C4-2B (cell line): ENCODE data around the gene SORCS1.

ENCODE experiments used
- H3K27ac ChIP-seq: fragments of 450-650 bp; 2 replicates; pipeline ENCODE4 v1.5.1; 2017
- ZFX ChIP-seq: fragments of 450-650 bp; IDR thresholded peaks from 2 replicates; pipeline ENCODE4 v1.6.1; 2017
- TF ChIP-seq, protein P1 (sequence below): fragments of 450-650 bp; conservative IDR thresholded peaks from 2 replicates; pipeline ENCODE4 v1.5.1; 2017; ENCODE audit warnings: mild to moderate bottlenecking

SORCS1 gene

DNA sequence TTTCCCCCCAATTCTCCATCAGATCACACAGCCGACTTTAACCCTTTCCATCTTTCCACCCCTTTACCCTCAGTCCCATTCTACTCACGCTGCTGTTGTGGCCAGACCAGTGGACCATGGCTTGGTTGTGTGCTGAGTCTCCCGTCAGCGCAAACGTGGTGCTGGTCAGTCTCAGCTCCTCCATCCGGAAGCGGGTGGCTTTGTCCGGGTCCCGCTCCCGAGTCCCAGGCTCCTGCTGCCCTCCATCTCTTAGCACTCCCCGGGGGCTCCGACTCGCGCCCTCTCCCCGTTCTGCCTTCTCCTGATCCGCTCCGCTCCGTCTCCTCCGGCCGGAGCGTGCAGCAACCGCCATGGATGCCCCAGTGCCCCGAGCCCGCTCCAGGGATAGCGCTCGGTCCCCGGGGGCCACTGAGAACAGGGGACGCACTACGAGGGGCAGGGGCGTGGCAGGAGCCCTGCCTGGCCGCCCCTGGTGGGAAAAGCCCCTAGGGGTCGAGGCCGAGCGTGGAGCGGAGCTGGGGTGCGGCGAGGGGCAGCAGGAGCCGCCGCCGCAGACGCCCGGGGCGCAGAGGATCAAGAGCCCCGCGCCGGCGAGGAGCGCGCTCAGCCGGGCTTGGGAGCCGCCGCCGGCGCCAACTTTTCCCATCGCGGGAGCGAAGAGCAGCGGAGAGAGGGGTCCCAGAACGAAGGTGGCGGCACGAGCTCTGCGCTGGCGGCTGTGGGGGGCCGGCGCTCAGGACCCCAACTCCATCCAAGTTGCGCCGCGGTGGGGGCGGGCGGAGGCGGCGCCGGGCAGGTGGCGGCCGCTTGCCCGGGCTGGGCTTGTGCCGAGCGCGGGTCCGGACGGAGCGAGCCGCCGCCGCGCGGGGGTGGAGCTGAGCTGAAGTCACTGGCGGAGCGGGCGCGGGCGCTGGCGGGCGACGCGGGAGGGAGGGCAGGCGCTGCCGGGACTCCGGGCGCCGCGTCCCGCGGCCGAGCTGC lies at the start of gene SORCS1:
Gene SORCS1, minus strand, starts transcription at position 826 of the 981 bp plus-strand sequence.
- H3K27ac ChIP-seq = no peak within 1 kb of the TSS
- TF ChIP-seq, protein P1, sequence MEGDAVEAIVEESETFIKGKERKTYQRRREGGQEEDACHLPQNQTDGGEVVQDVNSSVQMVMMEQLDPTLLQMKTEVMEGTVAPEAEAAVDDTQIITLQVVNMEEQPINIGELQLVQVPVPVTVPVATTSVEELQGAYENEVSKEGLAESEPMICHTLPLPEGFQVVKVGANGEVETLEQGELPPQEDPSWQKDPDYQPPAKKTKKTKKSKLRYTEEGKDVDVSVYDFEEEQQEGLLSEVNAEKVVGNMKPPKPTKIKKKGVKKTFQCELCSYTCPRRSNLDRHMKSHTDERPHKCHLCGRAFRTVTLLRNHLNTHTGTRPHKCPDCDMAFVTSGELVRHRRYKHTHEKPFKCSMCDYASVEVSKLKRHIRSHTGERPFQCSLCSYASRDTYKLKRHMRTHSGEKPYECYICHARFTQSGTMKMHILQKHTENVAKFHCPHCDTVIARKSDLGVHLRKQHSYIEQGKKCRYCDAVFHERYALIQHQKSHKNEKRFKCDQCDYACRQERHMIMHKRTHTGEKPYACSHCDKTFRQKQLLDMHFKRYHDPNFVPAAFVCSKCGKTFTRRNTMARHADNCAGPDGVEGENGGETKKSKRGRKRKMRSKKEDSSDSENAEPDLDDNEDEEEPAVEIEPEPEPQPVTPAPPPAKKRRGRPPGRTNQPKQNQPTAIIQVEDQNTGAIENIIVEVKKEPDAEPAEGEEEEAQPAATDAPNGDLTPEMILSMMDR = no peak
- TF ChIP-seq ZFX = no peak

DNA sequence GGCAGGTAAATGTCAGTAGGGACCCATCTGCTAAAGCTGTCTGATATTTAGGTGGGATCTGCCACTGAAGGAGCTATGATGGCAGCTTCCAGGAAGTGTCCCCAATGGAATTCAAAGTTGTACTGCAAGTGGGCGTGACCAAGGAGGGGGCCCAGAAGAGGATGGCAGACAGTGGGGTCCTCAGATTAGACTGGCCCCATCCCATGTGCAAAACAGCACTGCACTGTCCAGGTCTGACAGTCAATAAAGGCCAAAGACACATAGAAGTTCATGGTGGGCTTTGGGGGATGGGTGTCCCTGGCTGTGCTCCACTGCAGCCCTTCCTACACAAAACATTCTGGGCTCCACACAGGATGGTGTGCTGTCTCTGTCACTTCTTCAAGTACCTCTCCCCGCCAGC lies 49.8 kb upstream of the SORCS1 start:
- no peak for TF ChIP-seq ZFX
- TF ChIP-seq, protein P1 = no peak
- H3K27ac ChIP-seq = no peak overlapping the region

DNA sequence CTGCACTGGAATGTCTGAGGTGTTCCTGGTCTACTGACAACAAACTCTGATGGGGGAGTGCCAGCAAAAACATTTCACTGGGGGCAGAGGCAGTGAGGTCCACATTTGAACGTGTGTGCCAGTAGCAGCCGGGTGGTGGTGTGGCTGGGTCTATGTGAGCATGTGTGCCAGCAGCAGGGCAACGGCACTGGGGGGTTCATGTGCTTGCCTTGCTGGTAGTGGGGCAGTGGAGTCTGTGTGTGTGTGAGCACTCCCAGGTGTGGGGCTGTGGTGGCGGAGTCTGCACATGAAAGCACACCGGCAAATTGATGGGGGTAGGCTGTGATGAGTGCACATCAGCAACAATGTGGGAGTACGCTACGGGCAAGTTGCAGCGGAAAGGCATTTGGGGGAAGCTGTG lies 49.4 kb upstream of the SORCS1 start:
- TF ChIP-seq, protein P1 = no peak
- TF ChIP-seq ZFX = no peak

DNA sequence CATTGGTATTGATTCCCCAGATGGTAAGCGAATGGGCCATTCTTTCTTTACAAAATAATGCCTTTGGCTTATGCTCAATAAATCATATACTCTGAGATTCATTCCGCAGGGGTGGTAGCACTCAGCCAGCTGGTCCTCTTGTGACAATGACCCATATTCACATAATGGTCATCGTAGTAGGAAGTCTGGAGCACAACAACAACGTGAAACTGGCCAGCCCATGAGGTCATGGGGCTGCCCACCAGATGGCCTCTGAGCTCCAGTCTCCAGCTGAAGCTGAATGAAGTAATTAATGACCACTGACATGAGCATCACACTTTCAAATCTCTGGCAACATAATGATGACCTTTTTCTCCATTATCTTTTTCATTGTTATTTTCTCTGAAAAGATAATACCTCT lies 42.3 kb upstream of the SORCS1 start:
- H3K27ac ChIP-seq = no peak overlapping the region
- no peak for TF ChIP-seq ZFX
- TF ChIP-seq, protein P1 = no peak

More for the DNA sequence above, 49.4 kb upstream of the SORCS1 start:
- H3K27ac ChIP-seq = no peak overlapping the region

DNA sequence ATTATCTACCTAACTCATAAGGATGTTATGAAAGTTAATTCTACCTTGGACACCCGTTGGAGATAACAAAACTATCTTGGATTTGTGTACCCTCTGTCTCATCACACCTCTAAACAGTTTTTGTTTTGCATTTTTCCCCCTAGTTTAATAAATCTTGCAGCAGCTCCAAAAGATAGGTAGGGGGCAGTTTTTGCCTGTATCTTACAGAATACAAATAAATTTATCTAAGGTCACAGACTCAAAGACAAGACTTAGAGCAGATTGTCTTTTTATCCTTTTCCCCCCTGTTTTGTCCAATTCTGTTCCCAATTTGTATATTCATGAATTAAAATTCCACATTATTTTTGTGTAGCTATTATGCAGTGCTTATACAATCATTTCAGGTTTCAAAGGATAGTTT lies 5.0 kb upstream of the SORCS1 start:
- no peak overlapping the region for H3K27ac ChIP-seq
- TF ChIP-seq, protein P1 = no peak
- no peak for TF ChIP-seq ZFX

DNA sequence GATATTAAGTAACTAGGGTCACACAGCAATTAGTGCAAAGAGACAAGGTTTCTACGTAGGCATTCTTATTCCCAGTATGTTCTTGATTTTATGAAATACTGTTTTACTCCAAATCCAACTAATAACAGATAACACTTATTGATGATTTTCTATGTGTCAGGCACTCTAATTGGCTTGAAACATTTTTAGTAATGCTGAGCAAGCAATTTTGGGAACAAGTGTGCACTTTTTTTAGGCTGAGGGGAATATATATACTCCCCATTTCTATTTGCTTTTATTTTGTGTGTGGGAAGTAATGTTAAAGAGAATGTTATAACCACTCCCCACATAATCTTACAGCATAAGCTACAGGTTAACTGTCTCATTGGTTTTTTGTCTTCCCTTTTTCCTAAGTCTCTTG lies 4.2 kb upstream of the SORCS1 start:
- TF ChIP-seq ZFX = no peak
- TF ChIP-seq, protein P1 = no peak
- no peak overlapping the region for H3K27ac ChIP-seq

DNA sequence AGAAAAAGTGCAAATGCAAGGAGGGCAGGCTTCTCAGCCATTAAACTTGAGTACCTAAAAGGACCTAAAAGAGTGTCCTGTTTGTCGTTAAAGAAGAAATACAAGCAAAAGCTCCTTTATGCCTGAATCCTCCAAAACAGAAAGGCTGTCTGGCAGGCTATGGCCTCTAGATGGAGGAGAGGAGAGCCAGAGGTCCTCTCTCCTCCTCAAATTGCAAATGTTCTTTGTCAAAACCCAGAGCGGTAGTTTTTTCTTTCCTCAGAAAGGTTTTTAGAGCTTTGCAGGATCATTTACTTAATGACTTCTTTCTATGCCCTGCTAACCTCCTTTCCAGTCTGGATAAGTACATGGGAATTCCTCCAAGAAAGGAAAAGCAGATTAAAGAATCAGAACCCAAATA lies 1.9 kb upstream of the SORCS1 start:
- TF ChIP-seq ZFX = no peak
- TF ChIP-seq, protein P1 = no peak
- H3K27ac ChIP-seq = no peak overlapping the region
